ENCODE data around the gene F2RL1.
"Not testable (repeated sequence)": the region's sequence is repeated elsewhere in the genome, so short reads cannot be mapped to it uniquely, and the experiment has no call there.

F2RL1 gene

DNA sequence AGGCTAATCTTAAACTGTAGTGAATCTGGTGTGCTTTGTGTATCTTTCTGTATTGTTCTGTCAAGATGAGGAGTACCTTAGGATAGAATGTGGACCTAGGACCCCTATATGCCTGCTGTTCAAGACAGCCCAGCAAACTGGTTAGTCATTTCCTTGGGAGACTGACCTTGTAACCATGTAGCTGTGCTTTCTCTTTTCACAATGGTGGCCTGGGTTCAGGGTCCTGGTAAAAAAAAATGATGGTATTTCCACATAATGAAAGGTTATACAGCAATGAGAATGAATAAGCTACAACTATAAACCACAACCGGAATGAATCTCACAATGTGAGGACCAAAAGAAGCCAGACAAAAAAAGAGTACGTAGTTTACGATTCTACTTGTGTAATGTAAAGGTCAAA, 36.4 kb upstream of the F2RL1 start:
- H3K4me3 ChIP-seq (ENCODE audit: low read depth, low read length): no peak overlapping the region
- ChIA-PET POLR2A (no interaction called here), CTCF (interaction anchor here (1.5 to 1.7 kb wide), 2 partner anchors 8 to 182 kb away, joined by 6 to 17 read pairs; no protein-coding TSS in a partner anchor)
- no peak for DNase-seq (ENCODE audit: low read depth, low spot score)
- TF ChIP-seq CTCF (IDR thresholded peaks at IDR 0.05; ENCODE audit: insufficient read depth, low read length, missing control alignments): no peak

DNA sequence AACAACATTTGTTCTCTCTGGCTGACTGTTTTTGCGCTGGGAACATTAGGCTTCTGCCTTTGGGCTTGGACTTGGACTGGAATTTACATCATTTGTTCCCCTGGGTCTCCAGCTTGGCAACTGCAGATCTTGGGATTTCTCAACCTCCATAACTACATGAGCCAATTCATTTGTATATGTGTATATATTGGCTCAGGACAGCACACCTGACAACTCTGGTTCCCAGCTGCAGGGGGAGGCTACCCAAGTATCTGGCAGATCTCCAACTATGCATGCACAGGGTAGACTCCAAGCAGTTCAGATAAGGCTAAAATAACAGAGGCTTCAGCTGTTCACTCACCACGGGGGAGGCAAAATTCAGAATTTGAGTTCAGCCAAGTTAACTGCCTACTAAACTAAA, 31.6 kb upstream of the F2RL1 start:
- POLR2A ChIA-PET: no interaction called here
- no peak for TF ChIP-seq CTCF (IDR thresholded peaks at IDR 0.05; ENCODE audit: insufficient read depth, low read length, missing control alignments)
- no peak overlapping the region for H3K4me3 ChIP-seq (ENCODE audit: low read depth, low read length)
- CTCF ChIA-PET: interaction anchor here (1.7 kb wide), 1 partner anchor 13 kb away, joined by 10 read pairs; no protein-coding TSS in a partner anchor
- no peak for DNase-seq (ENCODE audit: low read depth, low spot score)

- no peak for TF ChIP-seq CTCF (IDR thresholded peaks at IDR 0.05; ENCODE audit: insufficient read depth, low read length, missing control alignments)
- DNase-seq (ENCODE audit: low read depth, low spot score): no peak
- H3K4me3 ChIP-seq (ENCODE audit: low read depth, low read length): no peak overlapping the region
- ChIA-PET CTCF (interaction anchor here (1.7 kb wide), 1 partner anchor 14 kb away, joined by 10 read pairs; no protein-coding TSS in a partner anchor), POLR2A (no interaction called here)
These were observed 30.5 kb upstream of the F2RL1 start for GRCh38 chr5:76788362-76788761.

DNA sequence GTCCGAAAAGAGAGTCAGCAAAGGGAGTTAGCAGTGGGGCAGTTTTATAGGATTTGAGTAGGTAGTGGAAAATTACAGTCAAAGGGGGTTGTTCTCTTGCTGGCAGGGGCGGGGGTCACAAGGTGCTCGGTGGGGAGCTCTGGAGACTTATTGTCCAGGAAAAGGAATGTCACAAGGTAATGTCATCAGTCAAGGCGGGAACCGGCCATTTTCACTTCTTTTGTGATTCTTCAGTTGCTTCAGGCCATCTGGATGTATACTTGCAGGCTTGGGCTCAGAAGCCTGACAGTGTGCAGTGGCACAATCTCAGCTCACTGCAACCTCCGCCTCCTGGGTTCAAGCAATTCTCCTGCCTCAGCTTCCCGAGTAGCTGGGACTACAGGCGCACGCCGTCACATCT, 29.6 kb upstream of the F2RL1 start:
- H3K4me3 ChIP-seq (ENCODE audit: low read depth, low read length); DNase-seq (ENCODE audit: low read depth, low spot score); POLR2A ChIA-PET: not testable (repeated sequence)
- CTCF ChIA-PET: interaction anchor here (0.7 to 4.1 kb wide), 3 partner anchors 9 to 189 kb away, joined by 3 to 41 read pairs (median 6); no protein-coding TSS in a partner anchor

- DNase-seq (ENCODE audit: low read depth, low spot score): no peak
- no peak for TF ChIP-seq CTCF (IDR thresholded peaks at IDR 0.05; ENCODE audit: insufficient read depth, low read length, missing control alignments)
- CTCF ChIA-PET: interaction anchor here (0.7 to 4.1 kb wide), 4 partner anchors 10 to 190 kb away, joined by 3 to 41 read pairs (median 6); no protein-coding TSS in a partner anchor
- no peak overlapping the region for H3K4me3 ChIP-seq (ENCODE audit: low read depth, low read length)
- POLR2A ChIA-PET: interaction anchor here (0.9 to 2.1 kb wide), 7 partner anchors 11 to 51 kb away, joined by 3 to 16 read pairs (median 4); partner anchors contain the start of gene F2RL1
These were observed 28.7 kb upstream of the F2RL1 start for GRCh38 chr5:76789991-76790581.

- POLR2A ChIA-PET: interaction anchor here (0.6 to 2.1 kb wide), 12 partner anchors 9 to 1279 kb away, joined by 3 to 16 read pairs (median 4); partner anchors contain the start of genes CERT1, F2RL1 and POLK
- peak; percentile 91 for DNase-seq (ENCODE audit: low read depth, low spot score)
- H3K4me3 ChIP-seq (ENCODE audit: low read depth, low read length): no peak overlapping the region
- TF ChIP-seq CTCF (IDR thresholded peaks at IDR 0.05; ENCODE audit: insufficient read depth, low read length, missing control alignments): no peak
- CTCF ChIA-PET: interaction anchor here (1.2 to 4.1 kb wide), 5 partner anchors 9 to 190 kb away, joined by 4 to 41 read pairs (median 6); partner anchors contain the start of gene F2RL1
These were observed 28.1 kb upstream of the F2RL1 start for GRCh38 chr5:76790632-76791290.

All from AG04449 (cell line).